Measurements from ENCODE around the gene CCNB1.
A peak's percentile ranks its signal among the peaks of the same experiment; 100 is the strongest.
"Not testable (repeated sequence)": the region's sequence is repeated elsewhere in the genome, so short reads cannot be mapped to it uniquely, and the experiment has no call there.

Gene CCNB1

GRCh38 chr5:69166686-69167492, at the start of gene CCNB1:
Gene CCNB1, plus strand, starts transcription at chr5:69167150. Its CDS starts 113 bp downstream, at chr5:69167263.
- peak; percentile 94 for DNase-seq (ENCODE audit: low spot score)

GRCh38 chr5:69129413-69129812, 37.5 kb upstream of the CCNB1 start:
- no peak for DNase-seq (ENCODE audit: low spot score)

GRCh38 chr5:69130241-69130640, 36.7 kb upstream of the CCNB1 start:
- no peak for DNase-seq (ENCODE audit: low spot score)

- DNase-seq (ENCODE audit: low spot score), result no peak
Observed at GRCh38 chr5:69131304-69131703, 35.6 kb upstream of the CCNB1 start.

GRCh38 chr5:69134126-69134525, 32.8 kb upstream of the CCNB1 start:
- no peak for DNase-seq (ENCODE audit: low spot score)

GRCh38 chr5:69136293-69136692, 30.7 kb upstream of the CCNB1 start:
- DNase-seq (ENCODE audit: low spot score), result no peak

- DNase-seq (ENCODE audit: low spot score), result not testable (repeated sequence)
Observed at GRCh38 chr5:69137208-69137607, 29.7 kb upstream of the CCNB1 start.

GRCh38 chr5:69137807-69138206, 29.1 kb upstream of the CCNB1 start:
- DNase-seq (ENCODE audit: low spot score), result no peak

- DNase-seq (ENCODE audit: low spot score), result no peak
Observed at GRCh38 chr5:69138766-69139165, 28.2 kb upstream of the CCNB1 start.

GRCh38 chr5:69140239-69140638, 26.7 kb upstream of the CCNB1 start:
- not testable (repeated sequence) for DNase-seq (ENCODE audit: low spot score)

GRCh38 chr5:69140827-69141226, 26.1 kb upstream of the CCNB1 start:
- no peak for DNase-seq (ENCODE audit: low spot score)

- not testable (repeated sequence) for DNase-seq (ENCODE audit: low spot score)
Observed at GRCh38 chr5:69148576-69148975, 18.4 kb upstream of the CCNB1 start.

- no peak for DNase-seq (ENCODE audit: low spot score)
Observed at GRCh38 chr5:69148981-69149675, 17.8 kb upstream of the CCNB1 start.

- no peak for DNase-seq (ENCODE audit: low spot score)
Observed at GRCh38 chr5:69149676-69150010, 17.3 kb upstream of the CCNB1 start.

- DNase-seq (ENCODE audit: low spot score), result no peak
Observed at GRCh38 chr5:69152731-69153130, 14.2 kb upstream of the CCNB1 start.

GRCh38 chr5:69156456-69156855, 10.5 kb upstream of the CCNB1 start:
- DNase-seq (ENCODE audit: low spot score), result no peak

- DNase-seq (ENCODE audit: low spot score), result no peak
Observed at GRCh38 chr5:69158039-69158438, 8.9 kb upstream of the CCNB1 start.

- DNase-seq (ENCODE audit: low spot score), result no peak
Observed at GRCh38 chr5:69160651-69161050, 6.3 kb upstream of the CCNB1 start.

GRCh38 chr5:69167493-69167855, 524 bp downstream of the CCNB1 start:
- DNase-seq (ENCODE audit: low spot score), result no peak

GRCh38 chr5:69167929-69168328, 979 bp downstream of the CCNB1 start:
- DNase-seq (ENCODE audit: low spot score), result no peak

GRCh38 chr5:69170495-69170894, 3.5 kb downstream of the CCNB1 start:
- no peak for DNase-seq (ENCODE audit: low spot score)

GRCh38 chr5:69170969-69171368, 4.0 kb downstream of the CCNB1 start:
- DNase-seq (ENCODE audit: low spot score), result no peak

- DNase-seq (ENCODE audit: low spot score), result not testable (repeated sequence)
Observed at GRCh38 chr5:69181659-69182293, 14.8 kb downstream of the CCNB1 start.

Data from HuH-7.5 (cell line).